PC-3 (cell line): ENCODE results near the gene CDHR5.

ENCODE experiments used
- EZH2phosphoT487 ChIP-seq: fragments of 300-600 bp; sonication (generic); IDR thresholded peaks from 2 replicates; pipeline ENCODE4 v1.6.1; 2018; ENCODE audit warnings: mild to moderate bottlenecking, antibody characterized with exemption, low read length, borderline replicate concordance
- TF ChIP-seq, protein P1 (sequence below): fragments of 300-600 bp; sonication (generic); conservative IDR thresholded peaks from 2 replicates; pipeline ENCODE4 v1.5.1; 2017; ENCODE audit warnings: antibody characterized with exemption, low read depth, mild to moderate bottlenecking, low read length

DNA sequence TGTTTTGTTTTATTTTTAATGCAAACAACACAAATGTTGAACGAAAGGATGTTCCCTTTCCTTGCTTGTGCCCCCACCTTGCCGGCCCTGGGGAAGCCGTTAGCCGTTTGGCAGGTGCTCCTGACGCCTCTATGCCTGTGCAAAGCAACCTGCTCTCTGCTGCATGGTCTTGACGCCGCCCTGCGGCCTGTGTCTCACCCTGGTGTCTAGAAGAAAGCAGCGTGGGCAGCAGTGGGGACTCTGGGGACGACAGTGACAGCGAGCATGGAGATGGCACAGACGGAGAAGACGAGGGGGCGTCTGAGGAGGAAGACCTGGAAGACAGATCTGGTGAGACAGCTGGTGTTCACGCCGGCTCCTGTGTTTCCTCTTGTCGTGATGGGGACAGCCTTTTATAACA, 43.0 kb downstream of the CDHR5 start:
- TF ChIP-seq, protein P1, sequence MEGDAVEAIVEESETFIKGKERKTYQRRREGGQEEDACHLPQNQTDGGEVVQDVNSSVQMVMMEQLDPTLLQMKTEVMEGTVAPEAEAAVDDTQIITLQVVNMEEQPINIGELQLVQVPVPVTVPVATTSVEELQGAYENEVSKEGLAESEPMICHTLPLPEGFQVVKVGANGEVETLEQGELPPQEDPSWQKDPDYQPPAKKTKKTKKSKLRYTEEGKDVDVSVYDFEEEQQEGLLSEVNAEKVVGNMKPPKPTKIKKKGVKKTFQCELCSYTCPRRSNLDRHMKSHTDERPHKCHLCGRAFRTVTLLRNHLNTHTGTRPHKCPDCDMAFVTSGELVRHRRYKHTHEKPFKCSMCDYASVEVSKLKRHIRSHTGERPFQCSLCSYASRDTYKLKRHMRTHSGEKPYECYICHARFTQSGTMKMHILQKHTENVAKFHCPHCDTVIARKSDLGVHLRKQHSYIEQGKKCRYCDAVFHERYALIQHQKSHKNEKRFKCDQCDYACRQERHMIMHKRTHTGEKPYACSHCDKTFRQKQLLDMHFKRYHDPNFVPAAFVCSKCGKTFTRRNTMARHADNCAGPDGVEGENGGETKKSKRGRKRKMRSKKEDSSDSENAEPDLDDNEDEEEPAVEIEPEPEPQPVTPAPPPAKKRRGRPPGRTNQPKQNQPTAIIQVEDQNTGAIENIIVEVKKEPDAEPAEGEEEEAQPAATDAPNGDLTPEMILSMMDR = no peak
- no peak for TF ChIP-seq EZH2phosphoT487
